HG03095 (cell line): Measurements from ENCODE around the gene SMURF1.

Experiments
- ATAC-seq: cut with Tn5 transposase; IDR thresholded peaks from one replicate; pipeline ENCODE4 v1.9.1; 2021; ENCODE audit warnings: moderate library complexity; ENCODE audit not compliant: unreplicated experiment

SMURF1 gene

DNA sequence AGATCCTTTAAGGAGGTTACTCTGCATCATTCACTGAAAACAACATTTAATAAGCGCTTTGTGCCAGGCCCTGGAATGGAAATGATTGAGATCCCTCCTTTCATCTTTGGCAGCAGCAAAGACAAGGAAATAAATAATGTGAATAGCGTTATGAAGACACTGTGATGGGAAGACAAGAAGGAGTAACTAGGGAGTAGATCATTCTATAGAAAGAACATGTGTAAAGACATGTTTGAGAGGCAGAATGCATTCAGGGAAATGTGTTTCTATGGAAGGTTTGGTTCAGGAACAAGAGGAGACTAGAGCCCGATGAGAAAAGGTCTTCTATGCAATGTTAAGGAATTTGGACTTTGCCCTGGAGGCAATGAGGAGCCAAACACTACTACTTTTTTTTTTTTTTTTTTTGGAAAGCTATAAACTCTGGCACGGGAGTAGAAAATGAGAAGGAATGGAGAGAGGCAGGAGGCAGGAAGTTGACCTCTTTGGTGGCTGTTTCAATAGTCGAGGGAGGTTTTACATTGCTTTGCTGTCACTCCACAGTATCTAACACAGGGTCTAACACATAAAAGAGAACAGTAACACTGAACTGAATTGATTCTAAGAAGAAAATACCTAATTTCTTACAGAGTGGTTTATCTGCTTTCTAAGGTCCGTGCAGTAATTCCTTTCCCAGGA, 44.9 kb downstream of the SMURF1 start:
- no peak for ATAC-seq

DNA sequence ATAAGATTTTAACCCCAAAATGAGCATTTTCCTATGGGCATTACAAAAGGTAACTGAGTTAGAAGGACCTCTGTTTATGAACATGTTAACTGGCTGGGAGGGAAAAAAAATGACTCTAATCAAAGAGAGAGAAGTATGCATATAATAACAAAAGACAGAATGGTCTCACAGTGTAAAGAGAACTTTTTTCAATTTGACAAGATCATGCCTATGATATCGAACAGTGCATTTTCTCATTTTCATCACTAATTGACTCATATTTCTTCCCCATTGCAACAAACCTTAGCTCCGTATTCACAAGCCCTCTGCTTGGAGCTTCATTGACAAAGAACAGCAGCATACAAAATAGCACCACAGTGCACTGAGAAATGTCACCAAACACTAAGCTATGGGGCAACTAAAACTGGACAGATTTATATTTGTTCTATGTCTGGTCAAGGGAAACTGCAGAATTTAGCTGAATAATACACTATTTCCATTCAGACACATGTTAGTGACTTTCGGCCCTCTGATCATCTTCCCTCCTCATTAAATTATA, 45.6 kb downstream of the SMURF1 start:
- ATAC-seq: no peak

DNA sequence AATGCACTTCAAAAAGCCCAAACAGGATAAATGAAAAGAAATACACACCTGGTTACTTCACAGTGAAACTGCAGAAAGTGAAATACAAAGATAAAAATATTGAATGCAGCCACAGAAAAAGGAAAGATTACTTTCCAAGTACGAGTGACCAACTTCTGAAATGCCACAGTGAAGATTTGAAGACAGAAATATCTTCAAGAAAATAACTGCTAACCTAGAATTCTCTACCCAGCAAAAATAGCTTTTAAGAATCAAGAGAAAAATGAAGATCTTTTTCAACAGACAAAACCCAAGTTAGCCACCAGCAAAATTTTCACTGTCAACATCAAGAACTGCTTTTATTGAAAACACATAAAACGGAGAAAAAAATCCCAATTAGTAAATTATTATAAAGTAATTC, 46.2 kb downstream of the SMURF1 start:
- no peak for ATAC-seq

DNA sequence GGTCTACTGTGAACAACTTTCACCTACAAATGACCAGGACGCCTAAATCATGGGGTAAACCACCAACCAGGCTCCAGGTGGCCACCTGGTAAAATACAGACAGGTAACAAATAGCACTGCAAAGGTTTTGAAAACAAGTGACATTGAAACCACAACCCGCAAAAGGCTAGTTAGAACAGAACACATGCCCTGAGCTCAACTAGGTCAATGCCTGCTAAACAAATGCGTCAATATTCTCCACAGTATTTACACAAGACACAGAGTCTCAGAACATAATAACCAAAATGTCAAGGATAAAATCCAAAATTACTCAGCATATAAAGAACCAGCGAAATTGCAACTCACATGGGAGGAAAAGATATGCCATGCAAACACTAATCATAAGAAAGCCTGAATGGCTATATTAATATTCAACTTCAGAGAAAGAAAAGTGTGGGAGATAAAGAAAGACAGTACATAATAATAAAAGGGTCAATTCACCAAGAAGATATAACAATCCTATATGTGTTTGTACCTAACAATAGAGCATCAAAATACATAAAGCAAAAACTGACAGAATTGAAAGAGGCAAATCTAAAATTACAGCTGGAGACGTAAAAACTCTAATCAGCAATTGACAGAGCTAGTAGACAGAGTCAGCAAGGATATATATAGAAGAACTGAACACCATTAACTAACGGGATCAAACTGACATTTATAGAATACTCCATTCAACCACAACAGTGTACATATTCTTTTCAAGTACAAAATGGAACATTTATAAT, 47.6 kb downstream of the SMURF1 start:
- ATAC-seq: no peak

DNA sequence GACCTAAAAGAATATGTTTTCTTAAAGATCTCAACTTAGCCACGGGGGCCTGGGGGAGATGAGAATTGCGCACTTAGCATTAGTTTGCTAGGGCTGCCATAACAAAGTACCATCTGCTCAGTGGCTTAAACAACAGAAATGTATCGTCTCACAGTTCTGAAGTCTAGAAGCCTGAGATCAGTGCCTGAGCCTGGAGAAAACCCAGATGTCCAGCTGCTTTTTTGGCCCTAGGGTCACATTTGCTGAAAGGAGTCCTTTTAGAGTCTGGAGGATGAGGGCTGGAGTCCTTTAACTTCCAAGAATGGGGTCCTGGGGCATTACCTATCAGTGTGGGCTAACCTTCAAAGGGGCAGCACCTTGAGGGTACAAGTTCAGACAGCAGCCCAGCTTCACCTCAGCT, 48.2 kb downstream of the SMURF1 start:
- no peak for ATAC-seq

DNA sequence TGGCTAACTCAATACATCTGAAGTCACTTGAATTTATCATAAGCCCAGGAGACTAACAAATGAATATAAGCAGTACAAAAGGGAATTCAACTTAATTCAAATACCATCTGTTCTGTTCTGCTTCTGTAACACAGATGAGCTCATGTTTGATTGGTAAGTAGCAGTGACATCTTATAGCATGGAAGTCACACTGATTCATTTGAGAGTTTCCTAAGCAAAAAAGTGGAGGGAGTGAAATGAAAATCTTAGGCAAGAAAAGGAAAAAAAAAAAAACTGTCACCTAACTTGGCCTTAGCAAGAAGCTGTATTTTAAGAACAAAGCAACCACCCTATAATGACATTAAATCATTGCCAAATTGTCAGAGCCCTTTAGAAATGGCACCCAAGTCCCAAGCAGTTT, 49.5 kb downstream of the SMURF1 start:
- no peak for ATAC-seq

DNA sequence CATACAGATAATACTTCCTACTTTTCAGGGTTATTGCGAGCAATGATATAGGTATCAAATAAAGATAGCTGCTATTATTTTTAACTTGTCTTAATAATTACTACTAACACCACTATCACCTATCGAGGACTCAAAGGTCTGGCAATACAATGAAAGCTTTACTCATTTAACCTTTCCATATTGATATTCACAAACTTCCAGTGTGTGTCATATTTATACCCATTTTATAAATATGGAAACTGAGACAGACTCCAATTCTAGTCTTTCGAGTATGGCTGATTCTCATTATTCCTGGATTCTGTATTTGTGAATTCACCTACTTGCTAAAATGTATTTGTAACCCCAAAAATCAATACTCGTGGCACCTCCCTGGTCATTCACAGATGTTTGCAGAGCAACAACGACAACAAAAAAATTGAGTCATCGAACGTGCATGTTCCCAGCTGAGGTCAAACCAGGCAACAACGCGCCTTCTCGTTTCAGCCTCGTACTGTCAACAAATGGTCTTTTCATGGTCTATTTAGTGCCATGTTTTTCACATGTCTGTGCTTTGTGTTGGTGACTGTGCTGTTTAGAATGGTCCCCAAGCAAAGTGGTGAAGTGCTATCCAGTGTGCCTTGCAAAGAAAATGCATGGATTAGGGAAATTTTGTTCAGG, 51.7 kb downstream of the SMURF1 start:
- ATAC-seq: no peak

DNA sequence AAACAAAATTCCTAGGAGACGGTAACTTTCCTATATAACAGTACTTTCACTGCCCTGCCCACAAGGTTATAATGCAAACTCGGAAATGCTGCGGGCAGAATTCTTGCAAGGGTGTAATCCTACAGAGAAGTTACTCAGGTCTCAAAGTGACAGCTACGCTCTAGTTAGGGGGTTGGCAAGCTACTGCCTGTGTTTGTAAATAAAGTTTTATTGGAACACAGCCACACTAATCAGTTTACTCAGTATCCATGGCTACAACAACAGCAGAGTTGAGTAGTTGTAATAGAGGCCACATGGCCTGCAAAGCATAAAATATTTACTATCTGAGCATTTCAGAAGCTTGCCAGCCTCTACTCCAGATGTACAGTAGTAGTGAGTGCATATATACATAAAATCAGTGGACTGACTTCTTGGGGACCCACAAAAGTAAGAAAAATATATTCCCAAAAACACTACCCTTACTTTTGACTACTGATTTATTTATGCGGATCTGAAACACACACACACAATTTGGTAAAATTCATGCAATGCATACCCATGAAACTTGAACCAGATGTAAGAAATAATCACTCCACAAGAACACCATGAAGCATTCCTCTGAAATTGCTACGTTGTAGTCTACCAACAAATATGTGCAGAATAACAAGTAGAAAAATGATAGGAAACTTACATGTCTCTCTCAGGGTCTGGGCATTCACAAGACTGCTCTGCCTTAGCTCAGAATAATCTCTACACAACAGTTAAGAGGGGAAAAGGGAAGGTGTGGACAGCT, 53.0 kb downstream of the SMURF1 start:
- ATAC-seq: no peak

DNA sequence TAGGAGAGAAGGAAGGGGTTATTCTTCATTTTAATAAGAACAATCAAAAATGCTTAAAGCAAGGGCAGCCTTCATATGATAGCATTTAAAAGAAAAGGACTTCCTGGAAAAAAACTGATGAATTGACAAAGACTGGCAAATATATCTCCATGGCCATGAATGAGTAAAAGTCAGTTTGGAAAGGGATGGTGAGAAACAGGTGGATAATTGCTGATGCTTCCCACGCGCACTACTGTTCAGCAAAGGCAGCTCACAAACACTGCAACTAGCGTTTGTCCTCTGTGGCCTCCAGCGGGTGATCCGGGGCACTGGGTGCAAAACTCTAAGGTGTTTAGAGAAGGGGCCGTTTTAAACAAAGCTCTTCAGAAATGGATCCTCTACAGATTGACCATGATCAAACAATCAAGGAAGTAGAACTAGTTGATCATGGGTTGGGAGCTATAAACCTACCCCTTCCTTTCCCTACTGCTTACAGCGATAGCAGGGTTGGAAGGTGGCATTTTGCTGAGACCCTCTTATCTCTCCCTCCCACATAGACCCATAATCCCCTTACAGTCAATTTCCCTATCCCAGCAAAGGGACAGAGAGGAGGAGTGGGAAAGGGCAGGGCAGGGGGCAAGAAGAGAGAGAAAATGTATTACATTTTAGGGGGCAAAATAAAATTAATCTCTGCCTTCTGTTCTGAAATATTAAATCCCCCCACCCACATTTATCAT, 53.8 kb downstream of the SMURF1 start:
- ATAC-seq: no peak

DNA sequence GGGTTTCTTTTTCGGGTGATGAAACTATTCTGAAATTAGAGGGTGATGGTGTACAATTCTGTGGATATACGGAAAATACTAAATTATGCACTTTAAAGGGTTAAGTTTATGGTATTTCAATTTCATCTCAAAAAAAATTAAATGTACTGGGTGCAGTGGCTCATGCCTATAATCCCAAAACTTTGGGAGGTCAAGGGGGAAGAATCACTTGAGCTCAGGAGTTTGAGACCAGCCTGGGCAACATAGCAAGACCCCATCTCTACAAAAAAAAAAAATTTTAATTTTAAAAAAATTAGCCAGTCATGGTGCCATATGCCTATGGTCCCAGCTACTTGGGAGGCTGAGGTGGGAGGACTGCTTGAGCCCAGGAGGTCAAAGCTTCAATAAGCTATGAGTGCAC, 57.0 kb downstream of the SMURF1 start:
- no peak for ATAC-seq

DNA sequence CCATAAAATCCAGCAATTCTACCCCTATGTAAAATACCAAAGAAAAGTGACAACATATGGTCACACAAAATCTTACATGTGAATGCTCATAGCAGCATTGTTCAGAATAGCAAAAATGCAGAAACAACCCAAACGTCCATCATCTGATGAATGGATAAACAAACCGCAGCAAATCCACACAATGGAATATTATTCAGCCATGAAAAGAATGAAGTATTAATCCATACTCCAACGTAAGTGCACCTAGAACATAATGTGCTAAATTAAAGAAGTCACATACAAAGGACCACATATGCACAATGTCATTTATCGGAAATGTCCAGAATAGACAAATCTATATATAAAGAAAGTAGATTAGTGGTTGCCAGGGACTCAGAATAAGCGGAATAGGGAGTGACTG, 57.4 kb downstream of the SMURF1 start:
- no peak for ATAC-seq

DNA sequence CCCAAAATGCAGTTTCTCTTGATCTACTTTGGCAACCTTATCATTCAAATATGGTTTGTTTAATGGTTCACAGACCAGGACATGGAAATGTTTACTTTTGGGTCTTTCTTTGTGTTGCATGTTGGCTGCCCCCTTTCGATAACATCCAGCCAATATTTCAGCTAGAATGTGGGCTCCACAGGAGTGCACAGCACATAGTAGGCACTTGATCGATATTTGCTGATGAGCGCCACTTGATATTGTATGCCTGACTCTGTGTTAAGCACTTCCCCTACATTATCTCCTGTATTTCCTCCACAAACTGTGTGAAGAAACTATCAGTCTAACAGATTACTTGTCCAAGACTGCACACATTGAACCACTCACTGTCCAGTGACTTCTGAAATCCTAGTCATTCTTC, 60.2 kb downstream of the SMURF1 start:
- ATAC-seq: no peak

DNA sequence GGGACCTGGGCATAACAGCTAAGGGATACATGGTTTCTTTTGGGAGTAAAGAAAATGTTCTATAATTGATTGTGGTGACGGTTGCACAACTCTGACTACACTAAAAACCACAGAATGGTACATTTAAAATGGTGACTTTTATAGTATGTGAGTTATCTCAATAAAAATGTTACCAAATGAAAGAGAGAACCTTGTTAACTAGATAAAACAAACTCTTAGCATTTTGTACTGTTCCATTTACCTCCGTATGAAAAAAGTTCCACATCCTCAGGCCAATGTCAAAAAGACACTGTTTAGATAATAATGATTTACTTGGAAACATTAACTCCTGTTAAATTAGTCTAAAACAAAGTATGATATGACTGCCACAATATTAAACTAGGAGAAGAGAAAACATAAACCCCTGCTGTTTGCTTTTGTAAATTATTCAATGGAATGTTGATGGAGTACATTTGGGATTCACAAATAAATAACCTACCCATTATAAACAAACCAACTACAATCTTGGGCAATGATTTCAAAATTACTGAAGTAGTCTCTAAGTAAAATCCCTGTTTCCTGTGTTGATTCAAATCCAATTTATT, 60.7 kb downstream of the SMURF1 start:
- no peak for ATAC-seq

DNA sequence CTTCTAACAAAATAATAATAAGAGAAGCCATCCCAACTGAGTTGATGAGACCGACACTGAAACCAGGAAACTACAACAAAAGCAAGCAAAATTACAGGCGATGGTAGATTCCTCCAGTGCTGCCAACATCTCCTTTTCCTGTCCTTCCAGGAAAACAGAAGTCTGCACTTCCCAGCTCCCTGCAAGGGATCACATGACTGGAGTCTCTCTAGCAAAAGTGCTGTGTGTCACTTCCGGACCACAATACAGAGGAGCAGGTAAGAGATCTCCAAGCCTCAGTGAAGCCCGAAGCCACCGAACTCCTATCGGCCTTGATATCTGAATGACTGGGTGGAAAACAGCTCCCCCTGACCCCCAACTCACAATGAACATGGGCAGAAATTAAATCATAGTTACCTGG, 63.2 kb downstream of the SMURF1 start:
- ATAC-seq: no peak

DNA sequence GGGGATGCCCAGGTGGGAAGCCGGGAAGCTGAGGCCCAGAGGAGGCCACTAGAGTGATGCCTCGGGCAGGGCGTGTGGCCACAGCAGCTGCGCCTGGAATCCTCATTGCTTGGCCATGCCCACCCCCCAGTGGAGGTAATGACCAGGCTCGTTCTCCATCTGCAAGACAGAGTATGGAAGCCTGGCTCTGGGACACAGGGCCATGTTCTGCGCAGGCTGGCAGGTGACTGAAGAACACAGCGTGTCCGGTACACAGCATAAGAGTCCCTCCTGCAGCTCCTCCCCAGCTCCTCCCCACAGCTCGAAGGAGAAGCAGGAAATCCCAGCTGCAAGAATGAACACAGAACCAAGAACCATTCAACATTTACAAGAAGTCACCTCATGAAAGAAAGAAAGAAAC, 64.8 kb downstream of the SMURF1 start:
- no peak for ATAC-seq

DNA sequence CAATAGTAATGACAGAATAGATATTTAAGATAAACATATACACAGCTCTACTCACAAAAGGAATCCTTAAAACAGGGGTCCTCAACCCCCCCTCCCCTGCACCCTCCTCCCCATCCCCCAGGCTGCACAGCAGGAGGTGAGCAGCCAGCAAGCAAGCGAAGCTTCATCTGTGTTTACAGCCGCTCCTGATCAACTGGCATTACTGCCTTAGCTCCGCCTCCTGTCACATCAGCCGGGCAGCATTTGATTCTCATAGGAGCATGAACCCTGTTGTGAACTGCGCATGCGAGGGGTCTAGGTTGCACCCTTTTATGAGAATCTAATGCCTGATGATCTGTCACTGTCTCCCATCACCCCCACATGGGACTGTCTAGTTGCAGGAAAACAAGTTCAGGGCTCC, 65.5 kb downstream of the SMURF1 start:
- ATAC-seq: no peak

DNA sequence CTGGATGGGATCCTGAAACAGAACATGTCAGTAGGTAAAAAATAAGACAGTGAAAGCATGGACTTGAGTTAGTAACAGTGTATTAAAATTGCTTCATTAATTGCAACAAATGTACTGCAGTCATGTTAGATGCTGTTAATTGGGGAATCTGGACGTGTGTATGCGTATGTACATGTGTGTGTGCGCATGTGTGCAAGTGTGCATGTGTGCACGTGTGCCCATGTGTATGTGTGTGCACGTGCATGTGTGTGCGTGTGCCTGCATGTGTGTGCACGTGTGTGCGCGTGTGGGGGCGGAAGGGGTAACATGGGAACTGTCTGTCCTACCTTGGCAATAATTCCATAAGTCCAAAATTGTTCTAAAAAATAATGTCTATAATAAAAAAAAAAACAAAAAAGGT, 67.3 kb downstream of the SMURF1 start:
- no peak for ATAC-seq

DNA sequence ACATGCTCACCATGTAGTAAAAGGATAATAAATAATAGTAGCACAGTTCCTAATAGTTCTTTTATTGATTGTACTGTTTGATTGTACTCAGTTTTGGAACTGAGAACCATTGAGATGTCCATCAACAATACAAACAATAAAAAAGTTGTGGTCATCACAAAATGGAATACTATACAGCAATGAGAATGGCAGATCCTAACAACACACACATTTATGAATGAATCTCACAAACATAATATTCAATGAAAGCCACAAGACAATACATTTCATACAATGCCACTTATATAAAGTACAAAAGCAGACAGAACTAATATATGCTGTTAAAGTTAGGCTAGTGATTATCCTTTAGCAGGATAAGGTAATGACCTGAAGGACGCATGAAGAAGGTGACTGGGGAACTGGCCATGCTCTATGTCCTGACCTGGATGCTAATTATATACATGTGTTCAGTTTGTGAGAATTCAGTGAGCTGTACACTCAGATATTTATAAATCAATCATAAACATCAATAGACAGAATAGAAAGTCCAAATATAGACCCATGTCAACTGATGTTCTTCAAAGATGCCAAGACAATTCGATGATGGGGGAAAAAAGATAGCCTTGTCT, 70.0 kb downstream of the SMURF1 start:
- no peak for ATAC-seq

DNA sequence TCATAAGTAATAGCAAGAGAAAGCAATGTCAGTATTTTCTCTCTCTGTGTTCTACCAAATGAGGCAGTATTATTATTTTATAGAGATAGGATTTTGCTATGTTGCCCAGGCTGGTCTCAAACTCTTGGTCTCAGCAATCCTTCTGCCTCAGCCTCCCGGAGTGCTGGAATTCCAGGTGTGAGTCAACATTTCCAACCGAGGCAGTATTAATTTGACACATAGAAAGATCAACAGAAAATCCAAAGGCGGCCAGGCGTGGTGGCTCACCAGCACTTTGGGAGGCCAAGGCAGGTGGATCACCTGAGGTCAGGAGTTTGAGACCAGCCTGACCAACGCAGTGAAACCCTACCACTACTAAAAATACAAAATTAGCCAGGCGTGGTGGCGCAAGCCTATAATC, 71.8 kb downstream of the SMURF1 start:
- ATAC-seq: no peak

DNA sequence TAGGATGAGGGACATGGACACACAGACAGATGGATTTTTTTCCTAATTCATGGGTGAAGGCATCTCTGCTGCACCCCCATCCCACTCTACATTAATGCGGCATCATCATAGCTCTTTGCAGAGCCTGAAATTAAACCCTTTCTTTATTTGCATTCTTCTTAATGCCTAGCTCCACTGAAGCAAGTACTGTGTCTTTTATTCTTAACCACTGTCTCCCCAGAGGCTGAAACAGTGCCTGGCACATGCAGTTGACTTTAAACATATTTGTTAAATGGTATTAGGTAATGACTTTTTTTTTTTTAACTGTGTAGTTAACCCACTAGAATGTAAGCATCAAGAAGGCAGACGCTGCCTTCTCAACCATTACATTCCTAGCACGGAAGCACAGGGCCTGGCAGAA, 73.5 kb downstream of the SMURF1 start:
- ATAC-seq: no peak
